ENCODE results near the gene ZGLP1.

ZGLP1 gene

GRCh38 chr19:10305139-10305806 lies 4.3 kb downstream of the ZGLP1 start:
- TF ChIP-seq ZBTB7A (IDR thresholded peaks at IDR 0.05; ENCODE audit: low read depth) (0 out of 2 replicates have a peak, but pooled peaks have one; percentile 25), TEAD4 (IDR thresholded peaks at IDR 0.05) (no peak), TAF1 (IDR thresholded peaks at IDR 0.05; ENCODE audit: low read depth) (no peak)

GRCh38 chr19:10299545-10300458 lies 9.8 kb downstream of the ZGLP1 start:
- no peak for TF ChIP-seq TCF12 (IDR thresholded peaks at IDR 0.05; ENCODE audit: low read depth)
- TF ChIP-seq CEBPB (IDR thresholded peaks at IDR 0.05), result no peak

- TF ChIP-seq YY1 (IDR thresholded peaks at IDR 0.05; ENCODE audit: low read depth) (no peak), NFIC (IDR thresholded peaks at IDR 0.05) (no peak), CREB1 (IDR thresholded peaks at IDR 0.05; ENCODE audit: low read depth) (no peak), TAF1 (IDR thresholded peaks at IDR 0.05; ENCODE audit: low read depth) (no peak), TEAD4 (IDR thresholded peaks at IDR 0.05) (no peak), ZBTB7A (IDR thresholded peaks at IDR 0.05; ENCODE audit: low read depth) (no peak)
Measured at GRCh38 chr19:10295847-10296591, 13.6 kb downstream of the ZGLP1 start.

GRCh38 chr19:10295305-10295846 lies 14.2 kb downstream of the ZGLP1 start:
- TF ChIP-seq EGR1 (IDR thresholded peaks at IDR 0.05), result no peak
- peak; percentile 90 for TF ChIP-seq MAX (IDR thresholded peaks at IDR 0.05)
- TF ChIP-seq TEAD4 (IDR thresholded peaks at IDR 0.05), result peak; percentile 23; the same call in 1 of the 2 replicates
- peak; percentile 84 for TF ChIP-seq NFIC (IDR thresholded peaks at IDR 0.05)
- no peak for TF ChIP-seq RAD21 (IDR thresholded peaks at IDR 0.05; ENCODE audit: low read depth)
- TF ChIP-seq CEBPB (IDR thresholded peaks at IDR 0.05), result no peak
- TF ChIP-seq USF1 (IDR thresholded peaks at IDR 0.05), result peak; percentile 54
- TF ChIP-seq TCF12 (IDR thresholded peaks at IDR 0.05; ENCODE audit: low read depth), result peak; percentile 64
- TF ChIP-seq CREB1 (IDR thresholded peaks at IDR 0.05; ENCODE audit: low read depth), result no peak
- peak; percentile 64; the same call in 1 of the 2 replicates for TF ChIP-seq ZBTB7A (IDR thresholded peaks at IDR 0.05; ENCODE audit: low read depth)
- no peak for TF ChIP-seq REST (IDR thresholded peaks at IDR 0.05; ENCODE audit: low read depth)
- TF ChIP-seq YY1 (IDR thresholded peaks at IDR 0.05; ENCODE audit: low read depth), result no peak

- no peak for TF ChIP-seq YY1 (IDR thresholded peaks at IDR 0.05; ENCODE audit: low read depth)
- no peak for TF ChIP-seq TCF12 (IDR thresholded peaks at IDR 0.05; ENCODE audit: low read depth)
- no peak for TF ChIP-seq REST (IDR thresholded peaks at IDR 0.05; ENCODE audit: low read depth)
- TF ChIP-seq USF1 (IDR thresholded peaks at IDR 0.05), result no peak
- TF ChIP-seq FOXM1 (IDR thresholded peaks at IDR 0.05; ENCODE audit: borderline replicate concordance, low read depth), result no peak
- no peak for TF ChIP-seq TEAD4 (IDR thresholded peaks at IDR 0.05)
- no peak for TF ChIP-seq ZBTB7A (IDR thresholded peaks at IDR 0.05; ENCODE audit: low read depth)
- TF ChIP-seq TAF1 (IDR thresholded peaks at IDR 0.05; ENCODE audit: low read depth), result no peak
- TF ChIP-seq NFIC (IDR thresholded peaks at IDR 0.05), result no peak
- no peak for TF ChIP-seq EGR1 (IDR thresholded peaks at IDR 0.05)
- no peak for TF ChIP-seq RAD21 (IDR thresholded peaks at IDR 0.05; ENCODE audit: low read depth)
- no peak for TF ChIP-seq EP300 (IDR thresholded peaks at IDR 0.05; ENCODE audit: borderline replicate concordance)
Measured at GRCh38 chr19:10294368-10294697, 15.3 kb downstream of the ZGLP1 start.
